ENCODE measurements around the gene AHRR. TPM values are rescaled to one million over a fixed set of nuclear protein-coding genes. Genes with fewer than 3 reads are reported as not detected.

AHRR gene
- total and polyA plus RNA-seq, 7 experiments from 2014 or later = 0.56 to 23.5 (median 1.2) TPM; not detected in 1

GRCh38 chr5:465591-466403 is 144.3 kb downstream of the AHRR start:
- Histone ChIP-seq H3K27me3 (ENCODE audit: control insufficient read depth in 2 of 2, insufficient read depth in 2 of 2, low read length in 2 of 2) (no peaks in the 10 kb centered on the region), H3K9me3 (ENCODE audit: control insufficient read depth in 2 of 3, low read length in 3 of 3) (no peaks in the 10 kb centered on the region), H3K27ac (ENCODE audit: low read depth, low read length) (peak overlapping the region; percentile 86), H3K4me3 (ENCODE audit: low read length) (no peak overlapping the region), H3K4me1 (ENCODE audit: control insufficient read depth in 2 of 2, insufficient read depth in 2 of 2, low read length in 2 of 2) (peaks cover 9 to 18% of the 10 kb centered on the region in 2 donors), H3K36me3 (ENCODE audit: control insufficient read depth in 2 of 3, insufficient read depth in 3 of 3, low read length in 3 of 3) (peaks cover 0 to 32% (median 7%) of the 10 kb centered on the region in 3 experiments)
- POLR2A ChIA-PET = no interaction called here
- intact Hi-C loops (cut with micrococcal nuclease) = no loop called here
- Mint-ChIP-seq H3K4me1 (peaks cover 6 to 34% (median 19%) of the 10 kb centered on the region in 7 donors), H3K27me3 (no peaks in the 10 kb centered on the region), H3K4me3 (peak overlapping the region in 1 of 10 donors; percentile 25), H3K36me3 (peaks cover 9 to 26% (median 16%) of the 10 kb centered on the region in 5 donors), H3K27ac (peak overlapping the region in 3 of 9 donors; percentile 32 to 83 (median 71)), H3K9me3 (peaks cover 0 to 2% (median 0%) of the 10 kb centered on the region in 11 donors)
- DNase-seq (no peak), ATAC-seq (no peak)
- CTCF ChIA-PET = no interaction called here

DNA sequence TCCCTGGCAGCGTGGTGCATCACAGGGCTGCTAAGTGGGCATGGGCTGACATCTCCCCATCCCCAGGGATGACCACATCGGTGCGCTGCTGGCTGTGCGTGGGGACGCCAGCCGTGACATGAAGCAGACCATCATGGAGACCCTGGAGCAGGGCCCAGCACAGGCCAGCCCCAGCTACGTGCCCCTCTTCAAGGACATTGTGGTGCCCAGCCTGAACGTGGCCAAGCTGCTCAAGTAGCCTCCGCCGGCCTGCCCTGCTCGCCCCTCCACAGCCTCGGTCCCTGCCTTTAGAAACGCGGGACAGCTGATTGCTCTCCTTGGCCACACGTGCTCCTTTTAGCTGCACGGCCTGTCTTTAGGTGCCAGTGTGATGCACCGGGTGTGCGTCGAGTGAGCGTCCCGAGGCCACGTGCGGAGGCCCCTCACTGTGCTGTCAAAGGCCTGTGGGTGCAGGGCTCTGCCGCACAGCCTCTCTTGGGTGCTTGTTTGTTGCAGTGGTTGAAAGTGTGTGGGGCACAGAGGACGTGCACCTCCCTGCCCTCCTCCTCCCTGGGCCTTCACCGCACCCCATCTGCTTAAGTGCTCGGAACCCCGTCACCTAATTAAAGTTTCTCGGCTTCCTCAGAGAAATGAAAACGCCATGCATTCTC is 145.3 kb downstream of the AHRR start:
- no peak overlapping the region for H3K4me3 ChIP-seq (ENCODE audit: low read length)
- ChIA-PET POLR2A (no interaction called here), CTCF (interaction anchor here (0.6 kb wide), 1 partner anchor 189 kb away, joined by 4 read pairs; no protein-coding TSS in a partner anchor)
- intact Hi-C loops (cut with micrococcal nuclease) = no loop called here
- H3K36me3 ChIP-seq (ENCODE audit: control insufficient read depth in 2 of 3, insufficient read depth in 3 of 3, low read length in 3 of 3) = peaks cover 0 to 29% (median 7%) of the 10 kb centered on the region in 3 experiments
- H3K27me3 Mint-ChIP-seq = no peaks in the 10 kb centered on the region
- ATAC-seq (no peak), DNase-seq (no peak)
- no peak overlapping the region for H3K4me3 Mint-ChIP-seq
- peak overlapping the region in 3 of 9 donors; percentile 71 to 79 (median 71) for H3K27ac Mint-ChIP-seq
- H3K4me1 ChIP-seq (ENCODE audit: control insufficient read depth in 2 of 2, insufficient read depth in 2 of 2, low read length in 2 of 2) = peaks cover 16 to 27% of the 10 kb centered on the region in 2 donors
- peaks cover 6 to 24% (median 15%) of the 10 kb centered on the region in 5 donors for H3K36me3 Mint-ChIP-seq
- H3K4me1 Mint-ChIP-seq = peaks cover 14 to 39% (median 26%) of the 10 kb centered on the region in 7 donors
- no peaks in the 10 kb centered on the region for H3K9me3 ChIP-seq (ENCODE audit: control insufficient read depth in 2 of 3, low read length in 3 of 3)
- H3K27ac ChIP-seq (ENCODE audit: low read depth, low read length) = no peak overlapping the region
- no peaks in the 10 kb centered on the region for H3K27me3 ChIP-seq (ENCODE audit: control insufficient read depth in 2 of 2, insufficient read depth in 2 of 2, low read length in 2 of 2)
- peaks cover 0 to 2% (median 0%) of the 10 kb centered on the region in 11 donors for H3K9me3 Mint-ChIP-seq

DNA sequence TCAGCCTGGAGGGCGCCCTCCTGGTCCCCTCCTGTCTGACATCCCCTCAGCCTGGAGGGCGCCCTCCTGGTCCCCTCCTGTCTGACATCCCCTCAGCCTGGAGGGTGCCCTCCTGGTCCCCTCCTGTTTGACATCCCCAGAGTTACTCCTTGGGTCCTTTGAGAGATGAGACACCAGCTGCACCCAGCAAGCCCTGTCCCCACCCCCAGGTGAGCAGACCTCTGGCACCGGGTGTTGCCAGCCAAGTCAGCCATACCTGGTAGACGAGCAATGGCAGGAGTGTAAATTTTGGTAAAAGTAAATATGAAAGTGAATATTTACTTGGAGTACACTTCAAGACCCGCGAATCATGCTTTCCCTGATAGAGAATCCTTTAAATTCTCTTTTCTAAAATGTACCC is 146.9 kb downstream of the AHRR start:
- peaks cover 0 to 2% (median 0%) of the 10 kb centered on the region in 11 donors for H3K9me3 Mint-ChIP-seq
- DNase-seq (no peak), ATAC-seq (no peak)
- H3K27me3 Mint-ChIP-seq = no peaks in the 10 kb centered on the region
- intact Hi-C loops (cut with micrococcal nuclease) = no loop called here
- Histone ChIP-seq H3K9me3 (ENCODE audit: control insufficient read depth in 2 of 3, low read length in 3 of 3) (no peaks in the 10 kb centered on the region), H3K27ac (ENCODE audit: low read depth, low read length) (no peak overlapping the region), H3K36me3 (ENCODE audit: control insufficient read depth in 2 of 3, insufficient read depth in 3 of 3, low read length in 3 of 3) (peaks cover 0 to 22% (median 0%) of the 10 kb centered on the region in 3 experiments), H3K4me3 (ENCODE audit: low read length) (no peak overlapping the region), H3K4me1 (ENCODE audit: control insufficient read depth in 2 of 2, insufficient read depth in 2 of 2, low read length in 2 of 2) (peaks cover 24 to 29% of the 10 kb centered on the region in 2 donors), H3K27me3 (ENCODE audit: control insufficient read depth in 2 of 2, insufficient read depth in 2 of 2, low read length in 2 of 2) (no peaks in the 10 kb centered on the region)
- H3K36me3 Mint-ChIP-seq = peaks cover 3 to 14% (median 8%) of the 10 kb centered on the region in 5 donors
- no peak overlapping the region for H3K4me3 Mint-ChIP-seq
- POLR2A ChIA-PET = no interaction called here
- peaks cover 17 to 38% (median 28%) of the 10 kb centered on the region in 7 donors for H3K4me1 Mint-ChIP-seq
- no peak overlapping the region for H3K27ac Mint-ChIP-seq
- CTCF ChIA-PET = no interaction called here

DNA sequence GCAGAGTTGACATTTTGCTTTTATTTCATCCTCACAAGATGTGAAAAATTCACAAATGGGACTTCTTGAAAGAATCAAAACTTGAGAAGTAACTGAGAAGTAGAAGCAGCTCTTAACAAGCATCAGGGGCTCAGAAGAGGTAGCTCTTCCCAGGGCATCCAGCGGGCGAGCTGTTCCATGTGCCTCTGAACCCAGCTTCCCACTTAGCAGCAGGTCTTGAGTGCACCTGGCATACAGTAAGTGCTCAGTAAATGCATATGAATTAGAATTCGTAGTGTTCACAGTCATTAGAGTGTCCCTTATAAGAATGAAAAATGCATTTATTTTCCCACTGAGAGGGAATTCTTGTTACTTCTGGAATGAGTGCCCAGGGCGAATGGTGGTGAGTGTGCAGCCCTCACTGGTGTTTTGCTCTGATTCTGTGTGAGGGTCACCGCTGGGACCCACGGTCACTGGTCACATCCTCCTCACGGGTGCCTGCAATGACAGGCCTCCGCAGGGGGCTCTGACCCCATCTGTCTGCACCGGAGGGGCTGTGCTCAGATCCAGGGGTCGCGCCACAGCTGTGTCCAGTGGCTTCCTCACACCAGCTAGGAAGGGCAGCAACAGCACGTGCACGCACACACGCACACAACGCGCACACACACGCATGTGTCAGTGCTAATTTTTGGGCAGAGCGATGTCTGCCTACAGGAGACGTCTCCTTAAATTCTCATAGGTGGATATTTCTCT is 148.4 kb downstream of the AHRR start:
- ChIA-PET CTCF (no interaction called here), POLR2A (no interaction called here)
- DNase-seq (no peak), ATAC-seq (no peak)
- Histone ChIP-seq H3K36me3 (ENCODE audit: control insufficient read depth in 2 of 3, insufficient read depth in 3 of 3, low read length in 3 of 3) (peaks cover 0 to 22% (median 0%) of the 10 kb centered on the region in 3 experiments), H3K4me1 (ENCODE audit: control insufficient read depth in 2 of 2, insufficient read depth in 2 of 2, low read length in 2 of 2) (peaks cover 16 to 18% of the 10 kb centered on the region in 2 donors), H3K9me3 (ENCODE audit: control insufficient read depth in 2 of 3, low read length in 3 of 3) (no peaks in the 10 kb centered on the region), H3K27me3 (ENCODE audit: control insufficient read depth in 2 of 2, insufficient read depth in 2 of 2, low read length in 2 of 2) (no peaks in the 10 kb centered on the region), H3K4me3 (ENCODE audit: low read length) (no peak overlapping the region), H3K27ac (ENCODE audit: low read depth, low read length) (no peak overlapping the region)
- Mint-ChIP-seq H3K27me3 (peaks cover 0 to 5% (median 0%) of the 10 kb centered on the region in 5 donors), H3K36me3 (peaks cover 0 to 6% (median 3%) of the 10 kb centered on the region in 5 donors), H3K4me3 (peak overlapping the region in 6 of 10 donors; percentile 7 to 88 (median 22)), H3K4me1 (peaks cover 16 to 26% (median 17%) of the 10 kb centered on the region in 7 donors), H3K27ac (peak overlapping the region in 5 of 9 donors; percentile 6 to 50 (median 16)), H3K9me3 (peaks cover 0 to 2% (median 0%) of the 10 kb centered on the region in 11 donors)
- intact Hi-C loops (cut with micrococcal nuclease) = loop anchor here in 1 of 2 donors (5.0 kb wide), 1 partner anchor 917 kb away; no protein-coding TSS in a partner anchor

DNA sequence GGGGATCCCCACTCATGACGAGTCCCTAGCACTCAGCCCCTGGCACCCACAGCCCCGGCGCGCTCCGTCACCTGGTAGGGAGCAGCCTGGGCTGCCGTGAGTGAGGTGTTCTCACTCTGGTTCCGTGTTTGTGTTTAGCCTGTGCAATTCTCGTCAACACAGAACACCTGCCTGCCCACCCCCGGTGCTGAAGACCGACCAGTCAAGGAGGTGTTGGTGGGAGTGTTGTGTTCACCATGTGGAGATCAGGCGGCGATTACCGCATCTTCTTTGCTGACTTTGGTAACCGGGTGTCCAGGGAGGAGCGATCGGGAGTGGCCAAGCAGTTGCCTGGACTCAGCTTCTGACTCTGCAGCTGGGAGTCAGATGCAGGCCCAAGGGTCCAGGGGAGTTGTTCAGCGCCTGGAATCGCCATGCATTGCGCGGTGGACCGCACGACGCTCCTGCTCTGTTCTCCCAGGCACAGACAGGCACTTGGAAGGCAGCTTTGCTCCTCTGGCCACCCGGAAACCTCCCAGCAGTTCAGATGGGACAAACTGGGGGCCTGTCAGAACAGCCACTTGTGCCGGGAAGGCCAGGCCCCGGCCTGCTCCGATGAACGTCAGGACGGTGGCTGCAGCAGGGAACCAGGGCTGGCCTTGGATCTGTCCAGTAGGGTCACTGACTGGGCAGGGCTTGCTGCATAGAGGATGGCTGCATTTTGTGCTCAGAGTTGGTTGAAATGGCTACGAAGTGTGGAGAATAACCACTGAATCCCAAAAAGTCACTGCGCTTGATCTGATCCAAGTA is 149.6 kb downstream of the AHRR start:
- peaks cover 16 to 26% (median 19%) of the 10 kb centered on the region in 7 donors for H3K4me1 Mint-ChIP-seq
- H3K27me3 Mint-ChIP-seq = peaks cover 0 to 8% (median 0%) of the 10 kb centered on the region in 5 donors
- Histone ChIP-seq H3K27ac (ENCODE audit: low read depth, low read length) (peak overlapping the region; percentile 95), H3K27me3 (ENCODE audit: control insufficient read depth in 2 of 2, insufficient read depth in 2 of 2, low read length in 2 of 2) (peaks cover 0 to 3% of the 10 kb centered on the region in 2 donors), H3K9me3 (ENCODE audit: control insufficient read depth in 2 of 3, low read length in 3 of 3) (no peaks in the 10 kb centered on the region), H3K4me1 (ENCODE audit: control insufficient read depth in 2 of 2, insufficient read depth in 2 of 2, low read length in 2 of 2) (peaks cover 14 to 18% of the 10 kb centered on the region in 2 donors), H3K4me3 (ENCODE audit: low read length) (peak overlapping the region; percentile 82), H3K36me3 (ENCODE audit: control insufficient read depth in 2 of 3, insufficient read depth in 3 of 3, low read length in 3 of 3) (peaks cover 0 to 21% (median 0%) of the 10 kb centered on the region in 3 experiments)
- H3K27ac Mint-ChIP-seq = peak overlapping the region; percentile 73 to 92 (median 87)
- ChIA-PET CTCF (interaction anchor here (1.4 kb wide), 1 partner anchor 25 kb away, joined by 7 read pairs; no protein-coding TSS in a partner anchor), POLR2A (interaction anchor here (2.3 kb wide), 1 partner anchor 141 kb away, joined by 6 read pairs; the partner anchor contains the start of gene CEP72)
- ATAC-seq (no peak), DNase-seq (no peak)
- H3K9me3 Mint-ChIP-seq = peaks cover 0 to 2% (median 0%) of the 10 kb centered on the region in 11 donors
- H3K4me3 Mint-ChIP-seq = peak overlapping the region; percentile 80 to 91 (median 84)
- intact Hi-C loops (cut with micrococcal nuclease) = loop anchor here in 1 of 2 donors (5.0 kb wide), 1 partner anchor 916 kb away; no protein-coding TSS in a partner anchor
- peaks cover 0 to 5% (median 3%) of the 10 kb centered on the region in 5 donors for H3K36me3 Mint-ChIP-seq
